Stimulated activated CD4-positive, alpha-beta T cell treated with anti-CD3 and anti-CD28 coated beads, Interleukin-1b, Interleukin-23, amount 100 ng/mL, for 4 hours (primary cell): ENCODE data around the gene KRTAP10-2.
"Not testable (repeated sequence)": the region's sequence is repeated elsewhere in the genome, so short reads cannot be mapped to it uniquely, and the experiment has no call there.

ENCODE experiments used
- DNase-seq, 2 donors: peaks; one replicate each; pipeline ENCODE4 v3.0.0-alpha.2; 2020; ENCODE audit warnings: low read depth in 2 of 2

Gene KRTAP10-2

GRCh38 chr21:44551340-44551961 lies at the start of gene KRTAP10-2:
Gene KRTAP10-2, minus strand, starts transcription at chr21:44551505. Its CDS starts 47 bp downstream, at chr21:44551458.
- DNase-seq, result no peak

GRCh38 chr21:44601091-44601490 lies 49.8 kb upstream of the KRTAP10-2 start:
- not testable (repeated sequence) for DNase-seq

GRCh38 chr21:44600118-44600978 lies 49.0 kb upstream of the KRTAP10-2 start, which contains the start of gene KRTAP10-7:
Gene KRTAP10-7, plus strand, starts transcription at chr21:44600597. Its CDS starts 25 bp downstream, at chr21:44600622.
- not testable (repeated sequence) for DNase-seq

GRCh38 chr21:44599264-44600029 lies 48.1 kb upstream of the KRTAP10-2 start:
- no peak for DNase-seq

- no peak for DNase-seq
These were observed 46.8 kb upstream of the KRTAP10-2 start for GRCh38 chr21:44598061-44598460.

- no peak for DNase-seq
These were observed 44.9 kb upstream of the KRTAP10-2 start for GRCh38 chr21:44596068-44596725.

- no peak for DNase-seq
These were observed 44.2 kb upstream of the KRTAP10-2 start for GRCh38 chr21:44595524-44595923.

GRCh38 chr21:44594406-44594916 lies 43.2 kb upstream of the KRTAP10-2 start:
- DNase-seq, result no peak

GRCh38 chr21:44593598-44594405 lies 42.5 kb upstream of the KRTAP10-2 start:
- no peak for DNase-seq

- no peak for DNase-seq
These were observed 41.4 kb upstream of the KRTAP10-2 start, which contains the start of gene KRTAP10-6 for GRCh38 chr21:44592446-44593311. Gene KRTAP10-6, minus strand, starts transcription at chr21:44592505. Its CDS starts 21 bp downstream, at chr21:44592484.

- not testable (repeated sequence) for DNase-seq
These were observed 40.5 kb upstream of the KRTAP10-2 start for GRCh38 chr21:44591801-44592130.

GRCh38 chr21:44590897-44591800 lies 39.8 kb upstream of the KRTAP10-2 start:
- not testable (repeated sequence) for DNase-seq

- no peak for DNase-seq
These were observed 39.0 kb upstream of the KRTAP10-2 start for GRCh38 chr21:44590311-44590721.

- DNase-seq, result no peak
These were observed 38.4 kb upstream of the KRTAP10-2 start for GRCh38 chr21:44589586-44590305.

- DNase-seq, result no peak
These were observed 37.8 kb upstream of the KRTAP10-2 start for GRCh38 chr21:44589094-44589493.

GRCh38 chr21:44585892-44586291 lies 34.6 kb upstream of the KRTAP10-2 start:
- DNase-seq, result no peak

- DNase-seq, result no peak
These were observed 32.5 kb upstream of the KRTAP10-2 start for GRCh38 chr21:44583800-44584147.
